Liver (tissue), 3 donors: ENCODE measurements around the gene LIPC.

Experiments used
- FOXA2 ChIP-seq: IDR thresholded peaks from 2 replicates; pipeline ENCODE4 v1.6.1; 2016; ENCODE audit warnings: antibody characterized with exemption
- GABPA ChIP-seq, 2 donors: IDR thresholded peaks in 1 of 2; conservative IDR thresholded peaks in 1 of 2; 2 replicates each; pipeline ENCODE4 v1.6.1; 2016; ENCODE audit warnings: antibody characterized with exemption in 2 of 2, mild to moderate bottlenecking in 1 of 2, moderate library complexity in 1 of 2
- HNF4A ChIP-seq, 2 donors: conservative IDR thresholded peaks; 2 replicates each; pipeline ENCODE4 v1.6.1; 2016; ENCODE audit warnings: antibody characterized with exemption in 2 of 2, mild to moderate bottlenecking in 2 of 2
- TAF1 ChIP-seq: conservative IDR thresholded peaks from 2 replicates; pipeline ENCODE4 v1.6.1; 2016; ENCODE audit warnings: antibody characterized with exemption, mild to moderate bottlenecking
- TF ChIP-seq, protein P1 (sequence below): fragments of 150-350 bp; IDR thresholded peaks from 2 replicates; pipeline ENCODE4 v1.5.1; 2017; ENCODE audit warnings: improper control_type of control experiment, low read depth, low read length; ENCODE audit not compliant: missing input control
- TF ChIP-seq, protein P2 (sequence below): IDR thresholded peaks from 2 replicates; pipeline ENCODE4 v1.6.1; 2016; ENCODE audit warnings: antibody characterized with exemption
- donor health status: healthy.
- donor health status: healthy.

DNA sequence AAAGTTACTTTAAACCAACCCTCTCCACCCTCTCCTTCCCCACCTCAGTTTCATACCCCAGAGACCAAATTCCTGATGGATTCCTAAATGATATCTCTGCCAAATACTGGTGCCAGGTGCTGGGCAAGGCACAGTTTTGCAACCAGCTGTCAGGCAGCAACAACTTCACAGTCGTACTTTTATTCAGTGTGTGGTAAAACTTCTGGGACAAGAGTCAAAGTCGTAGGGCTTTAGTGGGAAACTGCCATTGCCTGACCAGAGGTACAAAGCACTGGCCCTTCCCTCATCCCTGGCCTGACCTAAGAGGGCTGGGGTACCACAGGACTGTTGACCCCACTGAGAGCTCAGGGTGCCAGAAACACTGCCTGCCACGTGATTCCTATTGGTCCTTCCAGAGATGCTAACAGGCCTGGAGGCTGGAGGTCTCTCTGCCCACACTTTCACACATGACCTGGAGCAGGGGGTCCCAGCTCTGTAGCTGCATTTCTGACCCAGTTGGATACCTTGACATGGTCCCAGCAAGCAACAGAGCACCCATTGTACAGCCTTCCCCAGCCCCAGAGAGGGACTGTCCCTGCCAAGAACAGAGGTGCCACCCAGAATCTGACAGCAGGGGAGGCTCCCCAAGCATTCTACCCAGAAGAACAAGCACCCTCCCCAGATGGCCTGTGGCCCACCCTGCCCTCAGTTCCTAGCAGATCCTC is 59.9 kb downstream of the LIPC start:
- TF ChIP-seq, protein P1, sequence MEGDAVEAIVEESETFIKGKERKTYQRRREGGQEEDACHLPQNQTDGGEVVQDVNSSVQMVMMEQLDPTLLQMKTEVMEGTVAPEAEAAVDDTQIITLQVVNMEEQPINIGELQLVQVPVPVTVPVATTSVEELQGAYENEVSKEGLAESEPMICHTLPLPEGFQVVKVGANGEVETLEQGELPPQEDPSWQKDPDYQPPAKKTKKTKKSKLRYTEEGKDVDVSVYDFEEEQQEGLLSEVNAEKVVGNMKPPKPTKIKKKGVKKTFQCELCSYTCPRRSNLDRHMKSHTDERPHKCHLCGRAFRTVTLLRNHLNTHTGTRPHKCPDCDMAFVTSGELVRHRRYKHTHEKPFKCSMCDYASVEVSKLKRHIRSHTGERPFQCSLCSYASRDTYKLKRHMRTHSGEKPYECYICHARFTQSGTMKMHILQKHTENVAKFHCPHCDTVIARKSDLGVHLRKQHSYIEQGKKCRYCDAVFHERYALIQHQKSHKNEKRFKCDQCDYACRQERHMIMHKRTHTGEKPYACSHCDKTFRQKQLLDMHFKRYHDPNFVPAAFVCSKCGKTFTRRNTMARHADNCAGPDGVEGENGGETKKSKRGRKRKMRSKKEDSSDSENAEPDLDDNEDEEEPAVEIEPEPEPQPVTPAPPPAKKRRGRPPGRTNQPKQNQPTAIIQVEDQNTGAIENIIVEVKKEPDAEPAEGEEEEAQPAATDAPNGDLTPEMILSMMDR: no peak
- TF ChIP-seq, protein P2, sequence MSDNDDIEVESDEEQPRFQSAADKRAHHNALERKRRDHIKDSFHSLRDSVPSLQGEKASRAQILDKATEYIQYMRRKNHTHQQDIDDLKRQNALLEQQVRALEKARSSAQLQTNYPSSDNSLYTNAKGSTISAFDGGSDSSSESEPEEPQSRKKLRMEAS: no peak
- TF ChIP-seq TAF1 (no peak), GABPA (IDR thresholded peaks at IDR 0.05 in 1 of 2, conservative IDR thresholded peaks at IDR 0.05 in 1 of 2) (no peak), FOXA2 (no peak), HNF4A (conservative IDR thresholded peaks at IDR 0.05) (peak; percentile 40 to 57)
